Right atrium auricular region (tissue), 2 donors: Measurements from ENCODE around the gene FNTB. TPM values are rescaled to one million over a fixed set of nuclear protein-coding genes. Genes with fewer than 3 reads are reported as not detected.

ENCODE experiments used
- DNase-seq: peaks from one replicate; pipeline ENCODE4 v3.0.0-alpha.2; 2019; ENCODE audit warnings: low spot score
- H3K27ac ChIP-seq, 2 donors: fragments of 200-600 bp; sonication (generic); 1 replicate in 1 of 2; 2 replicates in 1 of 2; pipeline ENCODE4 v1.5.1; 2016 to 2019
- H3K27me3 ChIP-seq, 2 donors: fragments of 200-600 bp; sonication (generic); one replicate each; pipeline versions ENCODE4 v1.5.1 to v1.6.0; 2017 to 2019
- H3K36me3 ChIP-seq: fragments of 200-600 bp; sonication (generic); one replicate; pipeline ENCODE4 v1.5.1; 2016
- H3K4me1 ChIP-seq, 2 donors: fragments of 200-600 bp; sonication (generic); one replicate each; pipeline versions ENCODE4 v1.5.1 to v1.6.0; 2017 to 2019
- H3K4me3 ChIP-seq, 2 donors: fragments of 200-600 bp; sonication (generic); 1 replicate in 1 of 2; 2 replicates in 1 of 2; pipeline ENCODE4 v1.5.1; 2017 to 2019; ENCODE audit warnings: mild to moderate bottlenecking in 1 of 2, moderate library complexity in 1 of 2
- H3K9me3 ChIP-seq, 2 donors: fragments of 200-600 bp; sonication (generic); one replicate each; pipeline ENCODE4 v1.5.1; 2019
- CTCF ChIP-seq, 2 donors: fragments of 200-600 bp; sonication (generic); IDR thresholded peaks; one replicate each; pipeline ENCODE4 v1.5.1; 2019; ENCODE audit warnings: antibody characterized with exemption in 2 of 2
- total RNA-seq, 2 donors: library from RNA; depleted of rRNA; stranded (reverse); fragments of >200 nt; gene quantifications; one replicate each; pipeline ENCODE4 v1.1.0, GENCODE V29; 2016

Gene FNTB
- total RNA-seq, 2 donors from 2014 or later = 11.2 to 14.2 TPM

DNA sequence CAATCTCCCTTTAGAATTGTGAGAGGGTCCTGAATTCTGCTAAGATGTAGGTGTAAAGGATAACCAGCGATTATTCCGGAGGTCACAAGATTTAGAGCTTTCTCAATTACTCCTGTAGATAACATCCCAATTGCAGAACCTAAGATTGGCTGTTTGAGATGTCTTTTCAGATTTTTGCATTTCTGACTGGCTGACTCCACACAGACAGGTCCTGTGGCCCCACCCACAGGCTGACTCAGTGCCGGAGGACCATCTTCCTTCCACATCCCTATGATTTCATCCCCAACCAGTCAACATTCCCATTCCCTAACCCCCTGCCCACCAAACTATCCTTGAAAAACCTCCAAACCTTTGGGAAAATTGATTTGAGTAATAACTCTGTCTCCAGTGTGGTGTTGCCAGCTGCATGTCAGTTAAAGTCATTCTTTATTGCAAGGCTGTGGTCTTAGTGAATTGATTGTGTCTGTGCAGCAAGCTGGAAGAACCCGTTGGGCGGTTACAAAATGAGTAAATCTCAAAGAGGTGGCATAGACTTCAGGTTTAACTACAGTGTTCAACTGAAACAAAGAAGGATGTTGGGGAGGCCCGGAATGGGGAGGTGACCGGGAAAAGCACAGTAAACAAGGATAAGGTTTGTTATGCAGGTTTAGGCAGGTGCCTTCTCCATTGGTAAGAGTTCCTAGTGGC lies 10.6 kb downstream of the FNTB start:
- no peak for DNase-seq
- no peak overlapping the region for H3K4me3 ChIP-seq
- no peaks in the 10 kb centered on the region for H3K36me3 ChIP-seq
- no peak overlapping the region for H3K27ac ChIP-seq
- no peaks in the 10 kb centered on the region for H3K9me3 ChIP-seq
- no peaks in the 10 kb centered on the region for H3K27me3 ChIP-seq
- H3K4me1 ChIP-seq = no peaks in the 10 kb centered on the region
- TF ChIP-seq CTCF (IDR thresholded peaks at IDR 0.05) = no peak

- Histone ChIP-seq H3K36me3 (no peaks in the 10 kb centered on the region), H3K27ac (no peak overlapping the region), H3K9me3 (no peaks in the 10 kb centered on the region), H3K4me3 (no peak overlapping the region), H3K27me3 (no peaks in the 10 kb centered on the region), H3K4me1 (no peaks in the 10 kb centered on the region)
- no peak for TF ChIP-seq CTCF (IDR thresholded peaks at IDR 0.05)
- DNase-seq = no peak
These were observed 11.8 kb downstream of the FNTB start for GRCh38 chr14:64998455-64998931.

- no peak for TF ChIP-seq CTCF (IDR thresholded peaks at IDR 0.05)
- no peak overlapping the region for H3K4me3 ChIP-seq
- DNase-seq = no peak
- H3K4me1 ChIP-seq = no peaks in the 10 kb centered on the region
- H3K9me3 ChIP-seq = no peaks in the 10 kb centered on the region
- peaks cover 5% of the 10 kb centered on the region for H3K36me3 ChIP-seq
- H3K27ac ChIP-seq = peak overlapping the region in 1 of 2 donors; percentile 0
- no peaks in the 10 kb centered on the region for H3K27me3 ChIP-seq
These were observed 14.3 kb downstream of the FNTB start for GRCh38 chr14:65000898-65001591.

- Histone ChIP-seq H3K9me3 (no peaks in the 10 kb centered on the region), H3K4me1 (no peaks in the 10 kb centered on the region), H3K4me3 (no peak overlapping the region), H3K36me3 (peaks cover 5% of the 10 kb centered on the region), H3K27ac (no peak overlapping the region), H3K27me3 (no peaks in the 10 kb centered on the region)
- no peak for TF ChIP-seq CTCF (IDR thresholded peaks at IDR 0.05)
- DNase-seq = no peak
These were observed 15.0 kb downstream of the FNTB start for GRCh38 chr14:65001723-65002122.

DNA sequence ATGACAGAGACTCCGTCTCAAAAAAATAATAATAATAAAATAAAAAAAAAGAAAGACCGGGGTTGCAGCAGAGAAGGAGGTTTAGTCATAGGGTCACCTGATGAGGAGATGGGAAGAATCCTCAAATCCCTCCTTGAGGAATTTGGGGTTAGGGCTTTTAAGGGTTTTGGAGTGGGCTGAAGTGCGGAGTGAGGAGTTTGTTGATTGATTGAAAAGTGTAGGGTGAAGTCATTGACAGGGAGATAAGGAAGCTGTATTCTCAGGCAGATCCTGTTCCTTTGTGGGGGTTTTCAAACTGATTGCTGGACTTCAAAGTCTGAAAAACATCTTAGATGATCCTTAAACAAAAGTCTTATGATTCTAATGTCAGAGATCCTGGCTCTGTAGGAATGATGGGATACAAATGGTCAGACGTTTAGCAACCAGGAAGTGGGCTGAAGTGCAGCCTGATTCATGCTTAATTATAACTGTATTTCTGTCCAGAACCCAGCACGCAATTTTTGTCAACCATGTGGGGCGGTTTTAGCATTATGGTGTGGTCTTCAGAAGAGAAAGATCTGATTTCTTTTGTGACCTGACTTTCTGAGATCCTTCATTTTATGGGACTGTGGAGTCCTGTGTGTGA lies 16.0 kb downstream of the FNTB start:
- DNase-seq = no peak
- Histone ChIP-seq H3K9me3 (no peaks in the 10 kb centered on the region), H3K36me3 (peaks cover 5% of the 10 kb centered on the region), H3K4me1 (no peaks in the 10 kb centered on the region), H3K27me3 (no peaks in the 10 kb centered on the region), H3K27ac (no peak overlapping the region), H3K4me3 (no peak overlapping the region)
- no peak for TF ChIP-seq CTCF (IDR thresholded peaks at IDR 0.05)
